Epithelial cell of proximal tubule (primary cell): Measurements from ENCODE around the gene CYSTM1. TPM values are rescaled to one million over a fixed set of nuclear protein-coding genes. Genes with fewer than 3 reads are reported as not detected.

Source experiments
- DNase-seq: peaks from one replicate; pipeline ENCODE4 v3.0.0-alpha.2; 2011; ENCODE audit warnings: low read depth
- H3K4me3 ChIP-seq: 2 replicates; pipeline ENCODE4 v1.5.1; 2011; ENCODE audit warnings: low read depth, mild to moderate bottlenecking, low read length
- CTCF ChIP-seq: conservative IDR thresholded peaks from 2 replicates; pipeline ENCODE4 v1.5.1; 2012; ENCODE audit warnings: low read depth, mild to moderate bottlenecking, low read length
- total RNA-seq: library from RNA; depleted of rRNA; stranded (reverse); fragments of >200 nt; gene quantifications from 2 replicates; pipeline ENCODE4 v1.2.3, GENCODE V29; 2015

CYSTM1 gene
- total RNA-seq, 1 donor from 2014 or later: 161 TPM

DNA sequence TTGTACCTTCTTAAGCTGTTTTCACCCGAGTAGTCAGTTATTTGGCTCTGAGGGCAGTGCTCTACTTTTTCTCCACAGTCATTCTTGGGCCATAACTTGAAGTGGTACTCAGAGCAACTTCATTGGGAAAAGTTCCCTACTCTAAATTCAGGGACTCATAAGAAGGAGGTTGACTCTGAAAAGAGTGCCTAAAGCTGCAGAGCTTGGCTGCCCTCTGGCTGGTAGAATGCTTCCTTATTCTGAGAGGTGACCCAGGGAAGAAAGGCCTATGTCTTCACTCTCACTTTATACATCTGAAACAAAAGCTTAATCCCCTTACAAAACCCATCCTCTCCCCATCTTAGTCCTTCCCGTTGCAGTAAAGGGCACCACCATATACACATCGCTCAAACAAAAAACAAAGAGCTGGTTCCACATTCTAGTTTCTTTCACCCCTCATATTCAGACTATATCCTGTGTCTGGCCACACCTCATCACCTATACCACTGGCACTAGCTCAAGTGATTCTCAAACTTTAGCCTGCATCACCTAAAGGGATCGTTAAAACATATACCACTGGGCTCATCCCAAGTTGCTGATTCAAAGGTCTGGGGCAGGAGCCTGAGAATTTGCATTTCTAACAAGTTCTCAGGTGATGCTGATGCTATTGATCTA, 41.3 kb upstream of the CYSTM1 start:
- DNase-seq: no peak
- peak; percentile 18 for TF ChIP-seq CTCF
- H3K4me3 ChIP-seq: no peak overlapping the region

- DNase-seq: no peak
- TF ChIP-seq CTCF: no peak
- H3K4me3 ChIP-seq: no peak overlapping the region
Measured at GRCh38 chr5:140134277-140134935, 40.6 kb upstream of the CYSTM1 start.

DNA sequence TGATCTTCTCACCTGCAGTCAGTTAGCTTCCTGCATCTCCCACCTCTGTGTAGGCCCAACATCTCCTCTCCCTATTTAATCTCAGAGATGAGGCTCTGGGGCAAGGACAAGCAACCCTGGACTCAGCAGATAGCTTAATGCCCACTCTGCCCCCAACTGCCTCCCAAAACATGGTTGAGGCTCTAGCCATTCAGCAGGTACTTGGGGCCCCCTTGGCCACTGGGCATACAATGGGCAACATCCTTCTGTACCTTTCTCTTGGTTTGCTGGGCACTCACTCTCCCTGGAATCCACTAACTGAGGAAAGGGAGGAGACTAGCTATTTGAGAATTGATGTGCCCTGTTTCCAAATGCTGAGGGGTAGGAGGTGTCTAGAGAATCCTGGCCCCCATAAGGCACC, 39.9 kb upstream of the CYSTM1 start:
- DNase-seq: no peak
- no peak overlapping the region for H3K4me3 ChIP-seq
- TF ChIP-seq CTCF: no peak

GRCh38 chr5:140136624-140137023, 38.4 kb upstream of the CYSTM1 start:
- no peak overlapping the region for H3K4me3 ChIP-seq
- no peak for DNase-seq
- no peak for TF ChIP-seq CTCF

GRCh38 chr5:140140435-140140834, 34.6 kb upstream of the CYSTM1 start:
- no peak overlapping the region for H3K4me3 ChIP-seq
- no peak for TF ChIP-seq CTCF
- DNase-seq: no peak

DNA sequence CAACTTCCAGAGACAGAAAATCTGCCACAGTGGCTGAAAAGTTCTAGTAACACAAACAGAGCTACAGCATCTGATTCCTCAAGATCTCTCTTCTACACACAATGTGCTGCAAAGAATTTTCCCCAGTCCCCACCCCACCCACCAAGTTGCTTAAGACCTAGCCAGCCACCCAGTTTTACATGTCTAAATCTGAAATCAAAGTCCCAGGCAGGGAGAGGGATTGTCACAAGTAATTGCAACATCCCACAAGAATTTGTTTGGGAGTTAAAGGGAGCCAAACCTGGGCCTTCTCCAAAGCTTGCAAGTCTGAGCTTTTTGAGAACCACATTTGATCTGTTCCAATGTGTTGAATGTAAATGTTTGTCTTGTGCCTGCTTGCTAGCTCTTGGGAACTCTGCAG, 33.7 kb upstream of the CYSTM1 start:
- TF ChIP-seq CTCF: no peak
- DNase-seq: no peak
- no peak overlapping the region for H3K4me3 ChIP-seq

DNA sequence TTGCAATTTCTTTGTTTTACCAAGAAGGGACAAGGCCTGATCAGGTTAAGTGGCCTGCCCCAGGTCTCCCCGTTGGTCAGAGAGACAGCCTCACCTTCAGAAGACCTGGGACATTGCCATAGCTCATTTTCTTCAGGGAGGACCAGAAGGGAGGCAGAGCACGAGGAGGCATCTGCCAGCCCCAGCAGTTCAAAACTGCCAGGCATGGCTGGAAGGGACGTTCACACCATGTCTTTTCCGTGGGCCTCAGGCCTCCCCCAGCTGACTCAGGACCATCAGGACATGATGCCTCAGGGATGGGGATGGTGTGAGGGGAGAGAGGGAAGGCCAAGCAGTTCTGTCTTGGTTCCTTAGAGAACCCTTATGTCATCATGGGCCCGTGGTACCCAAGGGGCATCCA, 32.7 kb upstream of the CYSTM1 start:
- no peak for TF ChIP-seq CTCF
- no peak for DNase-seq

More for the DNA sequence above, 32.7 kb upstream of the CYSTM1 start:
- no peak overlapping the region for H3K4me3 ChIP-seq
